ENCODE data around the gene BLM. TPM values are rescaled to one million over a fixed set of nuclear protein-coding genes. Genes with fewer than 3 reads are reported as not detected.

BLM gene
- total RNA-seq, 1 donor = 1.4 TPM

DNA sequence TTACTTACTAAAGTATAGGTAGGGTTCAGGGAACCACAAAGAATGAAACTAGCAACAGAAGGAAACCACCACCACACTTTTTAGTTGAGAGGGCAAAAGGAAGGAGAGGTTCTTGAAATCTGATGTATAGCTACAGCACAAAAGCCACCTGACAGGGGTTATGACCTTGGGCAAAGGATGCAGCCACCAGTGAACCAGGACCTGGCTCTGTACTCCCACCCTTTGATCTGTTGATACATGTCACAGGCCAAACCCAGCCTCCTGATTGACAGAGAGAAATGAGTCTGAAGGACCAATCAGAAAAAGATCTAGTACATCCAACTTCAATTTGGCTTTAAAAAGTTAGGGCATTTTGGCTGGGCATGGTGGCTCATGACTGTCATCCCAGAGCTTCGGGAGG, 20.0 kb upstream of the BLM start:
- Histone ChIP-seq H4K20me1 (ENCODE audit: insufficient read depth, low read length) (no peaks in the 10 kb centered on the region), H3K36me3 (ENCODE audit: insufficient read depth, low read length) (no peaks in the 10 kb centered on the region), H3K4me3 (ENCODE audit: insufficient read depth, low read length) (no peak overlapping the region), H3K27ac (ENCODE audit: low read depth, low read length) (no peak overlapping the region), H3K4me2 (ENCODE audit: insufficient read depth, low read length) (no peak overlapping the region), H3K79me2 (ENCODE audit: insufficient read depth, low read length) (no peaks in the 10 kb centered on the region), H2AFZ (ENCODE audit: low read length) (no peak overlapping the region), H3K27me3 (ENCODE audit: insufficient read depth, low read length) (no peaks in the 10 kb centered on the region), H3K9me3 (ENCODE audit: low read depth, low read length) (no peaks in the 10 kb centered on the region), H3K4me1 (ENCODE audit: insufficient read depth, low read length) (no peaks in the 10 kb centered on the region)
- TF ChIP-seq, protein P1, sequence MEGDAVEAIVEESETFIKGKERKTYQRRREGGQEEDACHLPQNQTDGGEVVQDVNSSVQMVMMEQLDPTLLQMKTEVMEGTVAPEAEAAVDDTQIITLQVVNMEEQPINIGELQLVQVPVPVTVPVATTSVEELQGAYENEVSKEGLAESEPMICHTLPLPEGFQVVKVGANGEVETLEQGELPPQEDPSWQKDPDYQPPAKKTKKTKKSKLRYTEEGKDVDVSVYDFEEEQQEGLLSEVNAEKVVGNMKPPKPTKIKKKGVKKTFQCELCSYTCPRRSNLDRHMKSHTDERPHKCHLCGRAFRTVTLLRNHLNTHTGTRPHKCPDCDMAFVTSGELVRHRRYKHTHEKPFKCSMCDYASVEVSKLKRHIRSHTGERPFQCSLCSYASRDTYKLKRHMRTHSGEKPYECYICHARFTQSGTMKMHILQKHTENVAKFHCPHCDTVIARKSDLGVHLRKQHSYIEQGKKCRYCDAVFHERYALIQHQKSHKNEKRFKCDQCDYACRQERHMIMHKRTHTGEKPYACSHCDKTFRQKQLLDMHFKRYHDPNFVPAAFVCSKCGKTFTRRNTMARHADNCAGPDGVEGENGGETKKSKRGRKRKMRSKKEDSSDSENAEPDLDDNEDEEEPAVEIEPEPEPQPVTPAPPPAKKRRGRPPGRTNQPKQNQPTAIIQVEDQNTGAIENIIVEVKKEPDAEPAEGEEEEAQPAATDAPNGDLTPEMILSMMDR (IDR thresholded peaks at IDR 0.05; ENCODE audit: extremely low read depth, low read depth, low read length) = no peak
- no peak for DNase-seq (ENCODE audit: insufficient read length, low spot score, missing footprints)

DNA sequence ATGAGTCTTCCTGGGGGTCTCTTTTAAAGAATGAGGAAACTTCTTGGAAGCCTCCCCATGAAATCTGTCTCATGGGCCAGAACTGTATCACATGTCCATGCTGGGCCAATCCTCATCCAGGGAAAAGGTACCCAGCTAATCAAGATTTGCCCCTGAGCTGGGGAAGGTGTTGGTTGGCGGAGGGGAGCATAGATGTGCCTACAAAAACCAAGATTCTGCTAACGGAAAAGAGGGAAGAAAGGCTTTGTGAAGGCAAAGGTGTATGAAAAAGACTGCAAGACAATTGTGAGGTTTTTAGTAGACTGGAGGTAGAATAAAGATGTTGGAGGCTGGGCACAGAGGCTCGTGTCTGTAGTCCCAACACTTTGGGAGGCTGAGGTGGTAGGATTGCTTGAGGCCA, 18.5 kb upstream of the BLM start:
- H3K4me2 ChIP-seq (ENCODE audit: insufficient read depth, low read length) = no peak overlapping the region
- no peaks in the 10 kb centered on the region for H3K79me2 ChIP-seq (ENCODE audit: insufficient read depth, low read length)
- H3K27ac ChIP-seq (ENCODE audit: low read depth, low read length) = no peak overlapping the region
- no peaks in the 10 kb centered on the region for H4K20me1 ChIP-seq (ENCODE audit: insufficient read depth, low read length)
- no peak overlapping the region for H2AFZ ChIP-seq (ENCODE audit: low read length)
- H3K9me3 ChIP-seq (ENCODE audit: low read depth, low read length) = no peaks in the 10 kb centered on the region
- TF ChIP-seq, protein P1 (IDR thresholded peaks at IDR 0.05; ENCODE audit: extremely low read depth, low read depth, low read length) = no peak
- H3K4me1 ChIP-seq (ENCODE audit: insufficient read depth, low read length) = no peaks in the 10 kb centered on the region
- no peaks in the 10 kb centered on the region for H3K36me3 ChIP-seq (ENCODE audit: insufficient read depth, low read length)
- DNase-seq (ENCODE audit: insufficient read length, low spot score, missing footprints) = no peak
- H3K4me3 ChIP-seq (ENCODE audit: insufficient read depth, low read length) = no peak overlapping the region
- no peaks in the 10 kb centered on the region for H3K27me3 ChIP-seq (ENCODE audit: insufficient read depth, low read length)

DNA sequence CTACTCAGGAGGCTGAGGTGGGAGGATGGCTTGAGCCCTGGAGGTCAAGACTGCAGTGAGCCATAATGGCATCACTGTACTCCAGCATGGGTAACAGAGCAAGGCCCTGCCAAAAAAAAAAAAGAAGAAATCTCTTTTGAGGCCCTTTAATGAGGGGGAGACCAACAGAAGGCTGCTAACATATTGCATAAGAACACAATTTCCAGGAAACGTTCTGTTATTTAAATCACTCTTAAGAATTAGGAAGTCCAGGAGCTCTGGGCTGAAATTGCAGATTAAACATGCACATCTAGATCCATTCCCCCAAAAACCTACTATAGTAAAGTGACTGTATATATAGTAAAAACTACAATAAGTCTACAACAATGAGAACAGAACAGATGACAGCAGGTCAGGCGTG, 16.1 kb upstream of the BLM start:
- Histone ChIP-seq H3K27ac (ENCODE audit: low read depth, low read length) (no peak overlapping the region), H4K20me1 (ENCODE audit: insufficient read depth, low read length) (no peaks in the 10 kb centered on the region), H3K79me2 (ENCODE audit: insufficient read depth, low read length) (no peaks in the 10 kb centered on the region), H3K4me1 (ENCODE audit: insufficient read depth, low read length) (no peaks in the 10 kb centered on the region), H3K36me3 (ENCODE audit: insufficient read depth, low read length) (no peaks in the 10 kb centered on the region), H3K9me3 (ENCODE audit: low read depth, low read length) (no peaks in the 10 kb centered on the region), H3K4me3 (ENCODE audit: insufficient read depth, low read length) (no peak overlapping the region), H3K4me2 (ENCODE audit: insufficient read depth, low read length) (no peak overlapping the region), H3K27me3 (ENCODE audit: insufficient read depth, low read length) (no peaks in the 10 kb centered on the region), H2AFZ (ENCODE audit: low read length) (no peak overlapping the region)
- TF ChIP-seq, protein P1 (IDR thresholded peaks at IDR 0.05; ENCODE audit: extremely low read depth, low read depth, low read length) = no peak
- peak; percentile 14 for DNase-seq (ENCODE audit: insufficient read length, low spot score, missing footprints)

DNA sequence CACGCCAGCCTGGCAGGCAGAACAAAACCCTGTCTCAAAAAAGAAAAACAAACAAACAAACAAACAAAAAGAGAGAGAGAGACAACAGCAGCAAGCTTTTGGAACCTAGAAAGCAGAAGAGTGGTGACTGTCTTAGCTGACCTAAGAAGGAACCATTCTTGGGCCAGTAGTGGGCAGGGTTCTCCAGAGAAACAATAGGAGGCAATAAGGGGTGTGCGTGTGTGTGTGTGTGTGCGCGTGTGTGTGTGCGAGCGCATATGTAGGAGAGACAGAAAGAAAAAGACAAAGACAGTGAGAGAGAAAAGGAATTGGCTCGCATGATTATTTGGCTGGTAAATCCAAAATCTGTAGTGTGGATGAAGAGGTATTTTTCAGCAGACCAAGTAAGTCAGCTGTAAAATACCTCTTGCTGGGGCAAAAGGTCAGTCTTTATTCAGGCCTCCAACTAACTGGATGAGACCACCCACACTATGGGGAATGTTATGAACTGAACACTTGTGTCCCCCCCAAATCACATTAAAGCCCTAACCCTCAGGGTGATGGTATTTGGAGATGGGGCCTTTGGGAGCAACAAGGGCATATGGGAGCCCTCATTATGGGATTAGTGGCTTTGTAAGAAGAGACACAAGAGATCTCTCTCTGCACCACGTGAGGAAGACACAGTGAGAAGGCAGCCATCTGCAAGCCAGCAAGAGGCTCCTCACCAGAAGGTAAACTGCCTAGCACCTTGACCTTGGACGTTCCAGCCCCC, 15.1 kb upstream of the BLM start:
- no peaks in the 10 kb centered on the region for H4K20me1 ChIP-seq (ENCODE audit: insufficient read depth, low read length)
- no peaks in the 10 kb centered on the region for H3K36me3 ChIP-seq (ENCODE audit: insufficient read depth, low read length)
- no peak overlapping the region for H3K27ac ChIP-seq (ENCODE audit: low read depth, low read length)
- H3K9me3 ChIP-seq (ENCODE audit: low read depth, low read length) = no peaks in the 10 kb centered on the region
- no peaks in the 10 kb centered on the region for H3K4me1 ChIP-seq (ENCODE audit: insufficient read depth, low read length)
- DNase-seq (ENCODE audit: insufficient read length, low spot score, missing footprints) = no peak
- no peak overlapping the region for H3K4me2 ChIP-seq (ENCODE audit: insufficient read depth, low read length)
- TF ChIP-seq, protein P1 (IDR thresholded peaks at IDR 0.05; ENCODE audit: extremely low read depth, low read depth, low read length) = no peak
- H3K4me3 ChIP-seq (ENCODE audit: insufficient read depth, low read length) = no peak overlapping the region
- no peaks in the 10 kb centered on the region for H3K27me3 ChIP-seq (ENCODE audit: insufficient read depth, low read length)
- H3K79me2 ChIP-seq (ENCODE audit: insufficient read depth, low read length) = no peaks in the 10 kb centered on the region
- H2AFZ ChIP-seq (ENCODE audit: low read length) = no peak overlapping the region
